Natural killer cell (primary cell): ENCODE measurements around the gene CASK. TPM values are rescaled to one million over a fixed set of nuclear protein-coding genes. Genes with fewer than 3 reads are reported as not detected.

Experiments
- ATAC-seq, 3 donors: fragments of 150-1000 bp in 2 of 3; fragments of 200-7000 bp in 1 of 3; cut with Tn5 transposase; 1 replicate in 1 of 3; 2 replicates in 2 of 3; pipeline ENCODE4 v1.10.0; 2021; ENCODE audit warnings: mild to moderate bottlenecking in 2 of 3, moderate library complexity in 2 of 3
- DNase-seq, 2 donors: peaks; one replicate each; pipeline versions ENCODE4 v3.0.0 to v3.0.0-alpha.2; 2013 to 2021; ENCODE audit warnings: mixed read lengths in 1 of 2
- H3K27ac ChIP-seq: one replicate; pipeline ENCODE4 v1.5.1; 2013; ENCODE audit warnings: mild to moderate bottlenecking, low read length
- H3K27me3 ChIP-seq: one replicate; pipeline ENCODE4 v1.6.1; 2013; ENCODE audit warnings: low read length; ENCODE audit not compliant: control insufficient read depth, insufficient read depth
- H3K36me3 ChIP-seq: one replicate; pipeline ENCODE4 v1.6.1; 2013; ENCODE audit warnings: low read length; ENCODE audit not compliant: control insufficient read depth, insufficient read depth
- H3K4me1 ChIP-seq: one replicate; pipeline ENCODE4 v1.6.1; 2013; ENCODE audit warnings: low read length; ENCODE audit not compliant: control insufficient read depth, insufficient read depth
- H3K4me3 ChIP-seq: one replicate; pipeline ENCODE4 v1.5.1; 2013; ENCODE audit warnings: low read length
- H3K9me3 ChIP-seq: one replicate; pipeline ENCODE4 v1.6.1; 2013; ENCODE audit warnings: low read length; ENCODE audit not compliant: control insufficient read depth, insufficient read depth
- H3K27ac Mint-ChIP-seq, 2 donors: one replicate each; pipeline ENCODE4 v1.8.0; 2022; ENCODE audit warnings: mild to moderate bottlenecking in 2 of 2, mixed read lengths in 2 of 2, moderate library complexity in 1 of 2
- H3K27me3 Mint-ChIP-seq, 2 donors: one replicate each; pipeline ENCODE4 v1.8.0; 2022; ENCODE audit warnings: low read depth in 2 of 2, mixed read lengths in 2 of 2
- H3K36me3 Mint-ChIP-seq: one replicate; pipeline ENCODE4 v1.8.0; 2022; ENCODE audit warnings: mixed read lengths
- H3K4me1 Mint-ChIP-seq, 2 donors: one replicate each; pipeline ENCODE4 v1.8.0; 2022; ENCODE audit warnings: mixed read lengths in 2 of 2
- H3K4me3 Mint-ChIP-seq: one replicate; pipeline ENCODE4 v1.8.0; 2022; ENCODE audit warnings: mild to moderate bottlenecking, moderate library complexity, mixed read lengths
- H3K9me3 Mint-ChIP-seq, 2 donors: one replicate each; pipeline ENCODE4 v1.8.0; 2022; ENCODE audit warnings: mixed read lengths in 2 of 2
- CTCF ChIP-seq: fragments of 200-600 bp; IDR thresholded peaks from one replicate; pipeline ENCODE4 v1.8.0; 2022; ENCODE audit warnings: antibody characterized with exemption
- WGBS: methylation state at CpG from one replicate; pipeline ENCODE4 v1.1.7; 2013; ENCODE audit warnings: missing lambda C conversion rate; ENCODE audit not compliant: insufficient coverage; 5-methylcytosine and 5-hydroxymethylcytosine counted together
- intact Hi-C: fragments of 100-400 bp; cut with micrococcal nuclease; formaldehyde crosslinking; loops from one replicate; pipeline ENCODE4 v1.14.2; 2022
- total RNA-seq, 4 donors: library from RNA; stranded (reverse); fragments of 120-200 nt in 1 of 4; gene quantifications; one replicate each; pipeline versions ENCODE4 v1.2.3 to v1.2.4, GENCODE V29; 2013 to 2022

CASK gene
- total RNA-seq, 3 donors from 2014 or later (not counting 1 experiment from before 2014, with no cell fraction given), result 23.5 to 27.9 (median 25.6) TPM

- Histone ChIP-seq H3K4me1 (no peaks in the 10 kb centered on the region), H3K27ac (no peak overlapping the region), H3K36me3 (no peaks in the 10 kb centered on the region), H3K9me3 (no peaks in the 10 kb centered on the region), H3K27me3 (no peaks in the 10 kb centered on the region), H3K4me3 (no peak overlapping the region)
- Mint-ChIP-seq H3K27ac (no peak overlapping the region), H3K9me3 (no peaks in the 10 kb centered on the region), H3K4me3 (no peak overlapping the region), H3K4me1 (no peaks in the 10 kb centered on the region), H3K36me3 (no peaks in the 10 kb centered on the region), H3K27me3 (no peaks in the 10 kb centered on the region)
- intact Hi-C loops, result no loop called here
- DNase-seq, result no peak
- no peak for ATAC-seq
- no peak for TF ChIP-seq CTCF
- no CpG with 5 or more reads among the region's 7 CpGs for WGBS
Measured at GRCh38 chrX:41470706-41471105, 452.6 kb downstream of the CASK start.

GRCh38 chrX:41468647-41469323, 454.6 kb downstream of the CASK start:
- intact Hi-C loops, result no loop called here
- ATAC-seq (no peak), DNase-seq (no peak)
- peaks cover 0 to 6% of the 10 kb centered on the region in 2 donors for H3K27me3 Mint-ChIP-seq
- Histone ChIP-seq H3K27me3 (no peaks in the 10 kb centered on the region), H3K4me3 (no peak overlapping the region), H3K4me1 (no peaks in the 10 kb centered on the region), H3K27ac (no peak overlapping the region), H3K9me3 (no peaks in the 10 kb centered on the region), H3K36me3 (no peaks in the 10 kb centered on the region)
- no peak overlapping the region for H3K27ac Mint-ChIP-seq
- H3K4me1 Mint-ChIP-seq, result no peaks in the 10 kb centered on the region
- 88% methylated on average over 3 of the region's 3 CpGs for WGBS
- H3K36me3 Mint-ChIP-seq, result no peaks in the 10 kb centered on the region
- TF ChIP-seq CTCF, result no peak
- H3K4me3 Mint-ChIP-seq, result no peak overlapping the region
- no peaks in the 10 kb centered on the region for H3K9me3 Mint-ChIP-seq

Other genes with a start within 250 kb of the CASK start
- gene GPR34, start 234.6 kb downstream of the CASK start, total RNA-seq, result 1 to 10 TPM in 1 of 3 donors, under 1 TPM in 2; 0.61 to 6.0 (median 0.68) TPM
- gene GPR82, start 199.4 kb downstream of the CASK start, total RNA-seq, result 1 to 10 TPM in 1 of 3 donors, under 1 TPM in 2; 0.77 to 1.3 (median 0.80) TPM